Colonic mucosa (tissue), 4 donors: ENCODE results near the gene ARID4B. TPM values are rescaled to one million over a fixed set of nuclear protein-coding genes. Genes with fewer than 3 reads are reported as not detected.

Experiments
- DNase-seq: peaks from one replicate; pipeline ENCODE4 v3.0.0-alpha.2; 2020
- H3K27ac ChIP-seq: fragments of 200-600 bp; one replicate; pipeline ENCODE4 v1.8.0; 2021
- H3K27me3 ChIP-seq: fragments of 200-600 bp; one replicate; pipeline ENCODE4 v1.8.0; 2021
- H3K36me3 ChIP-seq: fragments of 200-600 bp; one replicate; pipeline ENCODE4 v1.8.0; 2021
- H3K4me1 ChIP-seq: fragments of 200-600 bp; one replicate; pipeline ENCODE4 v1.8.0; 2021; ENCODE audit warnings: mild to moderate bottlenecking
- H3K4me3 ChIP-seq: fragments of 200-600 bp; one replicate; pipeline ENCODE4 v1.8.0; 2021
- H3K9ac ChIP-seq, 2 donors: one replicate each; pipeline ENCODE4 v1.7.0; 2013; ENCODE audit warnings: control low read depth in 2 of 2, low read depth in 2 of 2, low read length in 2 of 2
- H3K9me3 ChIP-seq: fragments of 200-600 bp; one replicate; pipeline ENCODE4 v1.8.0; 2021
- intact Hi-C: fragments of 100-400 bp; cut with DNase I; formaldehyde crosslinking; loops from one replicate; pipeline ENCODE4 v1.14.1; 2022
- total RNA-seq, 2 donors: library from RNA; stranded (reverse); fragmentation: NEBNext Ultra II Directional in 1 of 2; extraction: Animal tissue kit (Norgen Biotek cat#: 25700) in 1 of 2; gene quantifications; one replicate each; pipeline ENCODE4 v1.2.1, GENCODE V29; 2021
- TF ChIP-seq, protein P1 (sequence below): fragments of 200-600 bp; IDR thresholded peaks from one replicate; pipeline ENCODE4 v1.8.0; 2022; ENCODE audit warnings: antibody characterized with exemption, mild to moderate bottlenecking
- donor health status: healthy.
- donor health status: DM: no; HTN: no; CAD: no.
- donor health status: DM: no; HTN: no; CAD: no.

The ARID4B gene
- total RNA-seq, 2 donors from 2014 or later: 27.0 to 31.0 TPM

DNA sequence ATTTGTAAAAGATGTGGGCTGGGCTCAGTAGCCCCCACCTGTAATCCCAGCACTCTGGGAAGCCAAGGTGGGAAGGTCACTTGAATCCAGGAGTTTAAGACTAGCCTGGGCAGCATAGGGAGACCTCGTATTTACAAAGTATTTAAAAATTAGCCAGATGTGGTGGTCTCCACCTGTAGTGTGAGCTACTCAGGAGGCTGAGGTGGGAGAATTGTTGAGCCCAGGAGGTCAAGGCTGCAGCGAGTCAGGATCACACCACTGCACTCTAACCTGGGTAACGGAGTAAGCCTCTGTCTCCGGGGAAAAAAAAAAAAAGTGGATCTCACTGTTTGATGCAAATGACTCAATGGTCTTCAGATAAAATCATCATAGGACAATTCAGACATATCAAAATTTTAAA is 89.4 kb downstream of the ARID4B start:
- Histone ChIP-seq H3K27ac (no peak overlapping the region), H3K9ac (no peak overlapping the region), H3K9me3 (no peaks in the 10 kb centered on the region), H3K36me3 (no peaks in the 10 kb centered on the region), H3K27me3 (no peaks in the 10 kb centered on the region), H3K4me3 (no peak overlapping the region), H3K4me1 (no peaks in the 10 kb centered on the region)
- intact Hi-C loops: no loop called here
- DNase-seq: no peak
- TF ChIP-seq, protein P1, sequence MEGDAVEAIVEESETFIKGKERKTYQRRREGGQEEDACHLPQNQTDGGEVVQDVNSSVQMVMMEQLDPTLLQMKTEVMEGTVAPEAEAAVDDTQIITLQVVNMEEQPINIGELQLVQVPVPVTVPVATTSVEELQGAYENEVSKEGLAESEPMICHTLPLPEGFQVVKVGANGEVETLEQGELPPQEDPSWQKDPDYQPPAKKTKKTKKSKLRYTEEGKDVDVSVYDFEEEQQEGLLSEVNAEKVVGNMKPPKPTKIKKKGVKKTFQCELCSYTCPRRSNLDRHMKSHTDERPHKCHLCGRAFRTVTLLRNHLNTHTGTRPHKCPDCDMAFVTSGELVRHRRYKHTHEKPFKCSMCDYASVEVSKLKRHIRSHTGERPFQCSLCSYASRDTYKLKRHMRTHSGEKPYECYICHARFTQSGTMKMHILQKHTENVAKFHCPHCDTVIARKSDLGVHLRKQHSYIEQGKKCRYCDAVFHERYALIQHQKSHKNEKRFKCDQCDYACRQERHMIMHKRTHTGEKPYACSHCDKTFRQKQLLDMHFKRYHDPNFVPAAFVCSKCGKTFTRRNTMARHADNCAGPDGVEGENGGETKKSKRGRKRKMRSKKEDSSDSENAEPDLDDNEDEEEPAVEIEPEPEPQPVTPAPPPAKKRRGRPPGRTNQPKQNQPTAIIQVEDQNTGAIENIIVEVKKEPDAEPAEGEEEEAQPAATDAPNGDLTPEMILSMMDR: no peak

DNA sequence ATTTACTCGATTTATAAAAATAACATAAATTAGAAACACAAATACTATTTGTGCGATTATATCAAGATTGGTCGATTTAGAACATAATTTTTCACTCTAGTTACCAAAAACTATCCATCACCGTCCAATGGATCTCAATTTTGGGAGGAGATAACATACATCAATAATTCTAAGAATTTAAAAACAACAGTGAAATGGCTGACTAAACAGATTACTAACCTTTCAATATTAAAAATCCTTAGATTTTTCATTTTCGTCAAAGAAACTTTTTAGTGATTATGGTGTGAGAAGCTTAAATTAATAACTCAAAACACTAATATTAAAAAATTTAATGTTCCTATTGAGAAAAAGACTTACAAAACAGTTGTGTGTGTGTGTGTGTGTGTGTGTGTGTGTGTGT is 91.9 kb downstream of the ARID4B start:
- Histone ChIP-seq H3K4me1 (no peaks in the 10 kb centered on the region), H3K36me3 (no peaks in the 10 kb centered on the region), H3K4me3 (no peak overlapping the region), H3K9me3 (no peaks in the 10 kb centered on the region), H3K27me3 (no peaks in the 10 kb centered on the region), H3K9ac (no peak overlapping the region), H3K27ac (no peak overlapping the region)
- intact Hi-C loops: no loop called here
- no peak for DNase-seq
- TF ChIP-seq, protein P1: no peak

DNA sequence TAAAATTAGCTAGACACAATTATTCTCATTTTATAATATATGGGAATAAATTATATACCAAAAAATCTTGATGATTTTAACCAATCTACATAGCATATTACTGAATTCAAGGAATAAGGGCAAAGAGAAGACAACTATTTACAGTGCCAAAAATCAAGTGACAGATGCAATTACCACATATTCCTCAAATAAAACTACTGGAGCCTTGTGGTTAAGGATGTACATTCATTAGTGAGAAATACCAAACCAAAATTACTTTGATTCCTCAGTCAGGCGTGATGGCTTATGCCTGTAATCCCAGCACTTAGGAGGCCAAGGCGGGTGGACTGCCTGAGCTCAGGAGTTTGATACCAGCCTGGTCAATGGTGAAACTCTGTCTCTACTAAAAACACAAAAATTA is 98.1 kb downstream of the ARID4B start:
- Histone ChIP-seq H3K9ac (no peak overlapping the region), H3K36me3 (peaks cover 6% of the 10 kb centered on the region), H3K27ac (no peak overlapping the region), H3K4me1 (no peaks in the 10 kb centered on the region), H3K9me3 (no peaks in the 10 kb centered on the region), H3K27me3 (no peaks in the 10 kb centered on the region), H3K4me3 (no peak overlapping the region)
- DNase-seq: no peak
- TF ChIP-seq, protein P1: no peak
- intact Hi-C loops: no loop called here

DNA sequence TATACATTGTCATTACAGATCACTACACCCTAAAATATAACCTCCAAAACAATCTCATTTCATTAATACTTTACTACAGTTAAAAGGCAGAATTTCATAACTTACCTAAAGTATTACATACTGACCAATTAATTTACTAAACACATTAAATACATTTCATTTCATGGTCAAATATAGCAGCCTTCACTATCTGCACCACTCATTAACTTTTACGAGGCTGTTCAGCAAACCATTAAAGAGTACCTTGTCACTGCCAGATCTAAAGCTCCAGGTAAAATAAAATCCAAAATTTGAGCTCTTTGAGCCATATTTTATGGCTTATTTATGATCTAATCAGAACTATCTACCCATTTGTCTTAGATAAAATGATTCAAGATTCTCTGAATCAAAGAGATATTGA is 100.6 kb downstream of the ARID4B start:
- Histone ChIP-seq H3K27ac (no peak overlapping the region), H3K4me3 (no peak overlapping the region), H3K9ac (no peak overlapping the region), H3K9me3 (no peaks in the 10 kb centered on the region), H3K27me3 (no peaks in the 10 kb centered on the region), H3K36me3 (peaks cover 13% of the 10 kb centered on the region), H3K4me1 (no peaks in the 10 kb centered on the region)
- intact Hi-C loops: no loop called here
- no peak for DNase-seq
- TF ChIP-seq, protein P1: no peak

DNA sequence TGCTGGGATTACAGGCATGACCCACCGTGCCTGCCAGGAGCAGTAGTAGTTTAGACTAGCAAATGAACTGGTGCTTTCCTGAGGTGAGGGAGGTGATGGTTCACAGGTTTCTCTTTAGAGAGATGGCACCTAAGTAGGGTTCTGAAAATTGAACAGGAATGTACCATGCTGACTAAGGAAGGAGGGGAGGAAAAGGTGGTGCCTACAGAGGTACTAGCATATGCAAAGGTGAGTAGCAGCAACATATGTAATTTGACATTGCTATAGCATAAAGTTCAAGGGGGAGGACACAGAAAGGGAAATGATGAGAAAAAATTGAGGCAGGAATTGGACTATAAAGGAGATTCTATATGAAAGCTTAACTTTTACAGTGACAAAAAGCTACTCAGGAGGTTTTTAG is 101.0 kb downstream of the ARID4B start:
- Histone ChIP-seq H3K4me1 (no peaks in the 10 kb centered on the region), H3K27ac (no peak overlapping the region), H3K27me3 (no peaks in the 10 kb centered on the region), H3K4me3 (no peak overlapping the region), H3K9ac (no peak overlapping the region), H3K9me3 (no peaks in the 10 kb centered on the region), H3K36me3 (peaks cover 13% of the 10 kb centered on the region)
- DNase-seq: no peak
- intact Hi-C loops: no loop called here
- TF ChIP-seq, protein P1: no peak

DNA sequence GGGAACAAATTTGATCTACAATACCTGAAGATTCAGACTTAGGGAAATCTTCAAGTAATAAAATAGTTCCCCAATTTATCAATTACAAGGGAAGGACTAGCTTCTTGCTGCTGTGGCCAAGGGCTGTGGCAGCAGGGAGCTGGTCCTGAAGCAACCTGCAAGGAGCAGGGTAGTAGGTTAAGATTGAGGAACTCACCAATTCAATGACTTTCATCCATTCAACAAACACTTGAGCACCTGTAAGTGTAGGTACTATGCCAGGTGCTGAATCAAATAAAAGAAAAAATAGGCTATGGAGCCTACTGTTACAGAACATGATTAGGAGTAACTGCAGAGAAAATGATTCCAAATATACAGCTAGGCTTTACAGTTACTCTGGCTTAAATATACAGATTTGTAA is 102.7 kb downstream of the ARID4B start:
- no peak for DNase-seq
- TF ChIP-seq, protein P1: no peak
- intact Hi-C loops: no loop called here
- H3K4me1 ChIP-seq: no peaks in the 10 kb centered on the region
- no peak overlapping the region for H3K9ac ChIP-seq
- H3K27ac ChIP-seq: no peak overlapping the region
- no peaks in the 10 kb centered on the region for H3K27me3 ChIP-seq
- H3K9me3 ChIP-seq: no peaks in the 10 kb centered on the region
- H3K36me3 ChIP-seq: peaks cover 13% of the 10 kb centered on the region
- no peak overlapping the region for H3K4me3 ChIP-seq
